ENCODE measurements around the gene CNBP.
"Not testable (repeated sequence)": the region's sequence is repeated elsewhere in the genome, so short reads cannot be mapped to it uniquely, and the experiment has no call there.

Gene CNBP

GRCh38 chr3:129139911-129140310 lies 43.8 kb downstream of the CNBP start:
- no peak for TF ChIP-seq CTCF (conservative IDR thresholded peaks at IDR 0.05)
- no peak for TF ChIP-seq ZFX (IDR thresholded peaks at IDR 0.05)
- no peak overlapping the region for H3K27ac ChIP-seq

DNA sequence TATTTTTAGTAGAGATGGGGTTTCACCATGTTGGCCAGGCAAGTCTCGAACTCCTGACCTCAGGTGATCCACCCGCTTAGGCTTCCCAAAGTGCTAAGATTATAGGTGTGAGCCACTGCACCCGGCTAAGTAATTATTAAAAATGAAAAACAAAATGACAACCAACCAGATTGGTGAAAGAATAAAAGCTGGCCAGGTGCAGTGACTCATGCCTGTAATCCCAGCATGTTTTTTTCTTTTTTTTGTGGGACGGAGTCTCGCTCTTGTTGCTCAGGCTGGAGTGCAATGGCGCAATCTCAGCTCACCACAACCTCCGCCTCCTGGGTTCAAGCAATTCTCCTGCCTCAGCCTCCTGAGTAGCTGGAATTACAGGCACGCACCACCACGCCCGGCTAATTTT lies 47.4 kb downstream of the CNBP start:
- not testable (repeated sequence) for H3K27ac ChIP-seq

DNA sequence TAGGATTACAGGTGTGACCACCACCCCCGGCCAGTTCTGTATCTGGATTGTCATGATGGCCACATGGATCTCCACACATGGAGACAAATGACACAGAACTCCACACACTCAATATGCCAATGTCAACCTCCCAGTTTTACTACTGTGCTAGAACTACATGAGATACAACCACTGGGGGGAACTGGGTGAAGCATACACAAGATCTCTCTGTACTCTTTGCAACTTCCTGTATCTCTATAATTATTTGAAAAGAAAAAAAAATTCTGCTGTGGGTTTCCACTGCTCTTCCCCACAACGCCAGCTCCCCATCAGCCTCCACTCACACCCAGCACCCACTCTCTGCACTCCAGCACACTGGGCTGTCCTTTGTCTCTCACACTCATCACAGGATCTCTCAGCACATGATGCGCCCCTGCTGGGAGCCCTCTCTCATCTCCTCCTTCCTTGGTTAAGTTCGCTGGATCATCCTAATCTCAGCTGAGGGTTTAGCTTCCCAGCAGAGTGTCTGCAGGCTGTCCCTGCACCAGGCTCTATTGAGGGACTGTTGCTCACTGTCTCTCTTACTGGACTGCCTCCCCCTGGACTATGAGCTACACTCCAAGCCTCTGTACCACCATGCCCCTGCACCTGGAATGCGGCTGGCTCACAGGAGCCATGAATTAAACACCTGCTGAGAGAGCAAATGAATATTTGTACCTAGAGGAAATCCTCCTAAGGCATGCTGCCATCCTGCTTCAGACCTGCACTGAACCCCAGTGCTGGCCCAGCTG lies 51.4 kb downstream of the CNBP start:
- TF ChIP-seq CTCF (conservative IDR thresholded peaks at IDR 0.05) (no peak), ZFX (IDR thresholded peaks at IDR 0.05) (no peak)
- no peak overlapping the region for H3K27ac ChIP-seq

DNA sequence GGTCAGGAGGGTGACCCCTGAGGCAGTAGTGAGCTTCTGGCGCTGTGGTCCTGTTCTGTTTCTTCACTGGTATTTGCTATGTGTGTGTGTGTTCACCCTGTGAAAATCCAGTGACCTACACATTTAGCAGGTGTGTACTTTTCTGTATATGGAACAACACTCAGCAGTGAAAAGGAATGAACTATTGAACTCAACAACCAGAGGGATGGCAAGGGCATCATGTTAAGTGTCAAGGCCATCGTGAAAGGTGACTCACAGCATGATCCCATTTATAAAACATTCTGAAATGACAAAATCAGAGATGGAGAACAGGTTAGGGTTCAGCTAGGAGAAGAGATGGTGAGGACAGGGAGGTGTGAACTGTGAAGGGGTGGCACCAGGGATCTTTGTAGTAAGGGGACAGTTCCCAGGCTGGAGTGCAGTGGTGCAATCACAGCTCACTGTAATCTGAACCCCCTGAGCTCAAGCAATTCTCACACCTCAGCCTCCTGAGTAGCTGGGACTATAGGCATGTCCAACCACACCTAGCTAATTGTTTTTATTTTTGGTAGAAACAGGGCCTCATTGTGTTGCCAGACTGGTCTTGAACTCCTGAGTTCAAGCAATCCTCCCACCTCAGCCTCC lies 52.1 kb downstream of the CNBP start:
- no peak overlapping the region for H3K27ac ChIP-seq
- TF ChIP-seq ZFX (IDR thresholded peaks at IDR 0.05) (no peak), CTCF (conservative IDR thresholded peaks at IDR 0.05) (no peak)

DNA sequence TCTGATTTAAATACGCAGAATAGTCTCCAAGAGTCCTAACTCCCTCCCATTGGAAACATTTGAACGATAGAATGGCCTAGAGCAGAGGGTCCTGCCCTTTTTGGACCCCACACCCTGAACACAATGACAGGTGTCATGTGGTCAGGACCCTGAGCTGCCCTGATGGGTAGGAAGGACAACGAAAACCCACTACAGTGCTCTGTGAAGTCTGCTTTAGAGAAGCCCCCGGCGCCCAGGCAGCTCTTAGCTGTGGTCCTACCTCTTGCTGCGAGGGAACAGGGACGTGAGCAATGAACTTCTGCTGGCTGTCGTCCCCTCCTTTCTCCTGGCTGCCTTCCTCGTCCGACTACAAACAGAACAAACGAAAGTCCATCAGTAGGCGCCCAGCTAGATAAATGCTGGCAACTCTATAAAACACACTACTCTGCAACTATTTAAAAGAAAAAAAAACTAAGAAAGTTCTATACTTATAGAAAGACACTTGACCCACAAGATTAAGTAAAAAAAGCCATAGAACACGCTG lies 53.3 kb downstream of the CNBP start:
- no peak for TF ChIP-seq ZFX (IDR thresholded peaks at IDR 0.05)
- no peak for TF ChIP-seq CTCF (conservative IDR thresholded peaks at IDR 0.05)
- H3K27ac ChIP-seq = no peak overlapping the region

- TF ChIP-seq ZFX (IDR thresholded peaks at IDR 0.05) (no peak), CTCF (conservative IDR thresholded peaks at IDR 0.05) (no peak)
- no peak overlapping the region for H3K27ac ChIP-seq
Observed at GRCh38 chr3:129128357-129129155, 55.1 kb downstream of the CNBP start.

GRCh38 chr3:129126726-129127280 lies 56.9 kb downstream of the CNBP start:
- no peak overlapping the region for H3K27ac ChIP-seq
- TF ChIP-seq ZFX (IDR thresholded peaks at IDR 0.05) (no peak), CTCF (conservative IDR thresholded peaks at IDR 0.05) (no peak)

Data from C4-2B (cell line).